H1 (cell line): ENCODE measurements around the gene FGF18. TPM values are rescaled to one million over a fixed set of nuclear protein-coding genes. Genes with fewer than 3 reads are reported as not detected.

Source experiments
- ASH2L ChIP-seq: fragments of 200-600, 300-600 bp; sonication (generic); IDR thresholded peaks from one replicate; pipeline ENCODE4 v1.7.1; 2017; ENCODE audit warnings: low read length
- CHD7 ChIP-seq: fragments of 300-600 bp; sonication (generic); IDR thresholded peaks from 2 replicates; pipeline ENCODE4 v1.7.1; 2012; ENCODE audit warnings: low read length, moderate library complexity, mild to moderate bottlenecking, inconsistent platforms; ENCODE audit not compliant: insufficient replicate concordance
- JUN ChIP-seq: IDR thresholded peaks from 2 replicates; pipeline ENCODE4 v1.6.1; 2011; ENCODE audit warnings: low read depth, mild to moderate bottlenecking, improper control_type of control experiment, low read length
- POU5F1 ChIP-seq: IDR thresholded peaks from 2 replicates; pipeline ENCODE4 v1.6.1; 2011; ENCODE audit warnings: low read depth, mild to moderate bottlenecking, low read length, moderate library complexity
- RNF2 ChIP-seq: fragments of 200-900, 300-1000 bp; sonication (generic); IDR thresholded peaks from 2 replicates; pipeline ENCODE4 v1.7.1; 2016; ENCODE audit warnings: borderline replicate concordance, low read depth, mild to moderate bottlenecking, antibody characterized with exemption, low read length; ENCODE audit not compliant: poor library complexity, severe bottlenecking; ENCODE audit errors: missing control alignments
- TAF7 ChIP-seq: optimal IDR thresholded peaks from 2 replicates; pipeline ENCODE3; 2011; ENCODE audit warnings: low read depth, mild to moderate bottlenecking, inconsistent platforms, low read length, moderate library complexity, borderline replicate concordance
- YY1 ChIP-seq: IDR thresholded peaks from 2 replicates; pipeline ENCODE4 v1.6.1; 2011; ENCODE audit warnings: low read depth, mild to moderate bottlenecking, low read length
- polyA plus RNA-seq, 7 experiments: library from polyadenylated mRNA; depleted of rRNA in 3 of 7; stranded (reverse) in 5 of 7; unstranded in 2 of 7; fragments of >200 nt in 5 of 7; fragments of 200-250 nt in 2 of 7; gene quantifications; 1 replicate in 5 of 7; 2 replicates in 1 of 7; 4 replicates in 1 of 7; pipeline versions ENCODE4 v1.2.1 to v1.2.3, GENCODE V29; 2011 to 2013; ENCODE audit warnings: missing spikeins in 2 of 7, mixed read lengths in 2 of 7
- total RNA-seq: library from RNA; stranded (reverse); fragmentation: NEBNext Ultra II Directional; extraction: Animal tissue kit (Norgen Biotek cat#: 25700); gene quantifications from 2 replicates; pipeline ENCODE4 v1.2.1, GENCODE V29; 2021

Gene FGF18
- total and polyA plus RNA-seq, 2 of the 8 experiments (the other 6 are each of a cell fraction or from before 2014, with no cell fraction given) = 0.54 to 1.3 TPM

GRCh38 chr5:171469326-171469725 lies 49.9 kb downstream of the FGF18 start (continued):
- TF ChIP-seq CHD7 (no peak), JUN (no peak), POU5F1 (no peak), RNF2 (no peak), TAF7 (no peak), YY1 (no peak), ASH2L (no peak)
